Measurements from ENCODE around the gene RTRAF.

DNA sequence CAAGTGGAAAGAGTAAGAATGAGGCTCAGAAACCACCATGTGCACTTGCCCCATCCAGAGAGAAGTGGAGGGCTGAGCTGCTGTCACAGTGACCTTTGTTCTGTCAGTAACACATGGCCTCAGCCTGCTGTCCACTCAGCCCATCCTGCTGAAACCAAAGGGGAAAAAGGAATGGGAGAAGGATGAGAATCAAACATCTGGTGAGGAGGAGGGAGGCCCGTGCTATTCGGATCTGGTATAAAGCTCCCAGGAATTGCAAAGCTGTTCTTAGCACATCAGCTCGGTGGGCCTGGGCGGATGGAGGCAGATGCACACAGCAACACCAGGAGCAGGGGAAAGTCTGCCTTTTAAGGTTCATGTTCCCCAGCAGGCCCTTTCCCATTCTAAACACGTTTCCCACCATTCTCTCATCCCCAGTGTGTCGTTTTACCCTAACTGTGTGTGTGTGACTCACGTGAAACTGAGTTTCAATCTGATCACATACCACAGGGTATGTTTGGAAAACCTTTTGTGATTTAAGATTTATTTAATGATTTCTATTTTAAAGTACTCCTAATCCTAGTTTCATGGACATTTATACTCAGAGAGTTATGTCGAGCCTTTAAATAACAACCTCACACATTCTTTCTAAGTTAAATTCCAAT is 36.8 kb downstream of the RTRAF start:
- TF ChIP-seq, protein P1, sequence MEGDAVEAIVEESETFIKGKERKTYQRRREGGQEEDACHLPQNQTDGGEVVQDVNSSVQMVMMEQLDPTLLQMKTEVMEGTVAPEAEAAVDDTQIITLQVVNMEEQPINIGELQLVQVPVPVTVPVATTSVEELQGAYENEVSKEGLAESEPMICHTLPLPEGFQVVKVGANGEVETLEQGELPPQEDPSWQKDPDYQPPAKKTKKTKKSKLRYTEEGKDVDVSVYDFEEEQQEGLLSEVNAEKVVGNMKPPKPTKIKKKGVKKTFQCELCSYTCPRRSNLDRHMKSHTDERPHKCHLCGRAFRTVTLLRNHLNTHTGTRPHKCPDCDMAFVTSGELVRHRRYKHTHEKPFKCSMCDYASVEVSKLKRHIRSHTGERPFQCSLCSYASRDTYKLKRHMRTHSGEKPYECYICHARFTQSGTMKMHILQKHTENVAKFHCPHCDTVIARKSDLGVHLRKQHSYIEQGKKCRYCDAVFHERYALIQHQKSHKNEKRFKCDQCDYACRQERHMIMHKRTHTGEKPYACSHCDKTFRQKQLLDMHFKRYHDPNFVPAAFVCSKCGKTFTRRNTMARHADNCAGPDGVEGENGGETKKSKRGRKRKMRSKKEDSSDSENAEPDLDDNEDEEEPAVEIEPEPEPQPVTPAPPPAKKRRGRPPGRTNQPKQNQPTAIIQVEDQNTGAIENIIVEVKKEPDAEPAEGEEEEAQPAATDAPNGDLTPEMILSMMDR (IDR thresholded peaks at IDR 0.05) = no peak
- no peak for TF ChIP-seq POLR2AphosphoS5 (IDR thresholded peaks at IDR 0.05; ENCODE audit: low read depth, low read length)
- TF ChIP-seq TCF7L2 (IDR thresholded peaks at IDR 0.05; ENCODE audit: low read depth, low read length) = no peak
